Endothelial cell of umbilical vein (primary cell): ENCODE data around the gene DHX15. TPM values are rescaled to one million over a fixed set of nuclear protein-coding genes. Genes with fewer than 3 reads are reported as not detected.

ENCODE experiments used
- BruUV-seq: library from RNA; stranded (reverse); fragments of 400-500 nt; replicated peaks from 2 replicates; lab custom pipeline; 2021; lab: Mats Ljungman, UMichigan
- CTCF ChIA-PET: fragments of 300-600, 350-600 bp; sonication (Branson Sonifier 250); formaldehyde crosslinking; loops from one replicate; lab custom pipeline; 2021; ENCODE audit warnings: antibody characterized with exemption, inconsistent platforms; lab: Charles Lee
- POLR2A ChIA-PET: fragments of 300-600, 350-600 bp; sonication (Branson Sonifier 250); formaldehyde crosslinking; loops from one replicate; lab custom pipeline; 2021; ENCODE audit warnings: antibody characterized with exemption, inconsistent platforms; lab: Charles Lee
- DNase-seq: peaks from one replicate; pipeline ENCODE4 v3.0.0-alpha.2; 2011; ENCODE audit warnings: low read depth, low spot score
- FAIRE-seq: peaks from 2 replicates; lab custom pipeline; 2011; peaks lifted over from hg19 to GRCh38; lab: Jason Lieb, UNC
- H2AFZ ChIP-seq: 2 replicates; pipeline ENCODE4 v1.6.0; 2012; ENCODE audit warnings: low read depth, low read length, control low read depth, inconsistent platforms
- H3K27ac ChIP-seq: 2 replicates; pipeline ENCODE4 v1.5.1; 2011; ENCODE audit warnings: low read depth, mild to moderate bottlenecking, control low read depth, low read length, moderate library complexity; ENCODE audit not compliant: insufficient read depth
- H3K27me3 ChIP-seq, 2 experiments: 2 replicates each; pipeline versions ENCODE4 v1.6.0 to v1.6.1; 2011; ENCODE audit warnings: low read length in 2 of 2, mixed read lengths in 1 of 2; ENCODE audit not compliant: control insufficient read depth in 2 of 2, insufficient read depth in 2 of 2
- H3K36me3 ChIP-seq, 2 experiments: 2 replicates in 1 of 2; 3 replicates in 1 of 2; pipeline ENCODE4 v1.5.1; 2011; ENCODE audit warnings: low read length in 2 of 2, mild to moderate bottlenecking in 1 of 2, moderate library complexity in 1 of 2; ENCODE audit not compliant: control insufficient read depth in 2 of 2, insufficient read depth in 2 of 2; ENCODE audit errors: extremely low read depth in 1 of 2
- H3K4me1 ChIP-seq: 3 replicates; pipeline ENCODE4 v1.5.1; 2011; ENCODE audit warnings: mild to moderate bottlenecking, low read length; ENCODE audit not compliant: control insufficient read depth, insufficient read depth; ENCODE audit errors: extremely low read depth
- H3K4me2 ChIP-seq: 2 replicates; pipeline ENCODE4 v1.6.1; 2011; ENCODE audit warnings: low read length, control low read depth, mixed read lengths; ENCODE audit not compliant: insufficient read depth
- H3K4me3 ChIP-seq, 3 experiments: fragments of 200-600 bp in 1 of 3; sonication (generic), shearing (Covaris generic) in 1 of 3; replicated peaks in 1 of 3; 2 replicates each; pipeline ENCODE4 v1.5.1; 2011 to 2016; ENCODE audit warnings: control low read depth in 3 of 3, low read length in 3 of 3, mild to moderate bottlenecking in 2 of 3, inconsistent platforms in 1 of 3, low read depth in 1 of 3, moderate library complexity in 1 of 3; ENCODE audit not compliant: insufficient read depth in 1 of 3
- H3K79me2 ChIP-seq: 2 replicates; pipeline ENCODE4 v1.6.0; 2012; ENCODE audit warnings: low read length, inconsistent platforms; ENCODE audit not compliant: control insufficient read depth, insufficient read depth
- H3K9ac ChIP-seq: replicated peaks from 2 replicates; pipeline ENCODE3; 2011; ENCODE audit warnings: low read length, control low read depth; ENCODE audit not compliant: insufficient read depth; ENCODE audit errors: extremely low read depth
- H3K9me1 ChIP-seq: replicated peaks from 3 replicates; pipeline ENCODE4 v1.6.0; 2011; ENCODE audit warnings: mild to moderate bottlenecking, low read length; ENCODE audit not compliant: control insufficient read depth, insufficient read depth; ENCODE audit errors: extremely low read depth
- H3K9me3 ChIP-seq: replicated peaks from 2 replicates; pipeline ENCODE4 v1.5.1; 2012; ENCODE audit warnings: low read length, inconsistent platforms; ENCODE audit not compliant: control insufficient read depth, insufficient read depth
- H4K20me1 ChIP-seq: replicated peaks from 2 replicates; pipeline ENCODE3; 2011; ENCODE audit warnings: mild to moderate bottlenecking, low read length; ENCODE audit not compliant: control insufficient read depth, insufficient read depth; ENCODE audit errors: extremely low read depth
- EZH2 ChIP-seq: IDR thresholded peaks from 2 replicates; pipeline ENCODE4 v1.6.1; 2012; ENCODE audit warnings: borderline replicate concordance, low read depth, mild to moderate bottlenecking, moderate library complexity, low read length, inconsistent platforms; ENCODE audit not compliant: severe bottlenecking
- FOS ChIP-seq: IDR thresholded peaks from 2 replicates; pipeline ENCODE4 v1.6.1; 2011; ENCODE audit warnings: mild to moderate bottlenecking, low read length, moderate library complexity, borderline replicate concordance; ENCODE audit not compliant: insufficient read depth
- GATA2 ChIP-seq: IDR thresholded peaks from 2 replicates; pipeline ENCODE4 v1.7.0; 2011; ENCODE audit warnings: low read depth, mild to moderate bottlenecking, moderate library complexity, mixed read lengths, low read length; ENCODE audit not compliant: insufficient read length, insufficient read depth
- JUN ChIP-seq: IDR thresholded peaks from 2 replicates; pipeline ENCODE4 v1.6.1; 2011; ENCODE audit warnings: borderline replicate concordance, low read depth; ENCODE audit not compliant: insufficient read length, insufficient read depth
- MYC ChIP-seq: IDR thresholded peaks from one replicate; pipeline ENCODE4 v1.6.1; 2011; ENCODE audit warnings: mild to moderate bottlenecking, low read depth, low read length
- POLR2A ChIP-seq: IDR thresholded peaks from 2 replicates; pipeline ENCODE4 v1.6.1; 2012; ENCODE audit warnings: low read depth, mild to moderate bottlenecking, control low read depth, low read length
- POLR2AphosphoS5 ChIP-seq: IDR thresholded peaks from 2 replicates; pipeline ENCODE4 v1.6.1; 2012; ENCODE audit warnings: low read depth, mild to moderate bottlenecking, control low read depth, low read length, moderate library complexity; ENCODE audit not compliant: insufficient read depth
- dilution Hi-C: fragments of 300-500 bp; cut with MboI; formaldehyde crosslinking; loops from one replicate; pipeline ENCODE4 v1.15.0; 2019; ENCODE audit warnings: low sequenced_read_pairs; ENCODE audit not compliant: extremely low pct_ligation_motif_present
- intact Hi-C: fragments of 100-400 bp; cut with micrococcal nuclease; formaldehyde crosslinking; loops from one replicate; pipeline ENCODE4 v1.10.0; 2022
- polyA plus RNA-seq, 4 experiments: library from polyadenylated mRNA; depleted of rRNA in 3 of 4; stranded (reverse) in 3 of 4; unstranded in 1 of 4; fragments of >200 nt; gene quantifications; 2 replicates each; pipeline versions ENCODE4 v1.2.1 to v1.2.3, GENCODE V29; 2011 to 2012; ENCODE audit warnings: missing spikeins in 1 of 4
- total RNA-seq: library from RNA; stranded (reverse); gene quantifications from 2 replicates; pipeline ENCODE4 v1.2.3, GENCODE V29; 2021
- TF ChIP-seq, protein P1 (sequence below), 2 donors: IDR thresholded peaks; 1 replicate in 1 of 2; 2 replicates in 1 of 2; pipeline ENCODE4 v1.5.1; 2011; ENCODE audit warnings: low read length in 2 of 2, mild to moderate bottlenecking in 2 of 2, moderate library complexity in 2 of 2, control low read depth in 1 of 2, inconsistent platforms in 1 of 2, low read depth in 1 of 2; ENCODE audit not compliant: insufficient read depth in 1 of 2; ENCODE audit errors: extremely low read depth in 1 of 2
- TF ChIP-seq, protein P2 (sequence below): IDR thresholded peaks from 2 replicates; pipeline ENCODE4 v1.6.1; 2011; ENCODE audit not compliant: insufficient read depth, insufficient read length

The DHX15 gene
- total and polyA plus RNA-seq, 2 donors (not counting 3 experiments of a cell fraction or from before 2014, with no cell fraction given): 72.3 to 152 TPM

DNA sequence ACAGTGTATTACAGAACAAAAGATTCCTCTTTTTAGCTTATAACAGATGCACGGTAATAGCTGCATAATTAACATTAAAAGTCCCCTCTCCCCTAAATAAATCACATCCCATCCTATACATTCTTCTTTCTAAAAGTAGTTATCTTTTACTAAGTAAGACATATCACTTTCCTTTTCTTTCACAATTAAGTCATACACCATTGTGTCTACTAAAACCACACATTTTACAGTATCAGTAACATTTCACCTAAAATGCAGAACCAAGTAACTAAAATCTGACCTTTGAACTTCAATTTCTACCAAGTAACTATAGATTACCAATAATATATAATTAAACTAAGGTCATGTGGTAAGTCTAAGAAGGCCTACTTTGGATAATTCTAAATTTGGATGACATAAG, 14.2 kb downstream of the DHX15 start:
- ChIA-PET CTCF (interaction anchor here (1.0 kb wide), 1 partner anchor 18 kb away, joined by 5 read pairs; no protein-coding TSS in a partner anchor), POLR2A (no interaction called here)
- H4K20me1 ChIP-seq: peaks cover 27% of the 10 kb centered on the region
- TF ChIP-seq GATA2: no peak
- no peak for TF ChIP-seq FOS
- no peak for TF ChIP-seq JUN
- TF ChIP-seq, protein P1, sequence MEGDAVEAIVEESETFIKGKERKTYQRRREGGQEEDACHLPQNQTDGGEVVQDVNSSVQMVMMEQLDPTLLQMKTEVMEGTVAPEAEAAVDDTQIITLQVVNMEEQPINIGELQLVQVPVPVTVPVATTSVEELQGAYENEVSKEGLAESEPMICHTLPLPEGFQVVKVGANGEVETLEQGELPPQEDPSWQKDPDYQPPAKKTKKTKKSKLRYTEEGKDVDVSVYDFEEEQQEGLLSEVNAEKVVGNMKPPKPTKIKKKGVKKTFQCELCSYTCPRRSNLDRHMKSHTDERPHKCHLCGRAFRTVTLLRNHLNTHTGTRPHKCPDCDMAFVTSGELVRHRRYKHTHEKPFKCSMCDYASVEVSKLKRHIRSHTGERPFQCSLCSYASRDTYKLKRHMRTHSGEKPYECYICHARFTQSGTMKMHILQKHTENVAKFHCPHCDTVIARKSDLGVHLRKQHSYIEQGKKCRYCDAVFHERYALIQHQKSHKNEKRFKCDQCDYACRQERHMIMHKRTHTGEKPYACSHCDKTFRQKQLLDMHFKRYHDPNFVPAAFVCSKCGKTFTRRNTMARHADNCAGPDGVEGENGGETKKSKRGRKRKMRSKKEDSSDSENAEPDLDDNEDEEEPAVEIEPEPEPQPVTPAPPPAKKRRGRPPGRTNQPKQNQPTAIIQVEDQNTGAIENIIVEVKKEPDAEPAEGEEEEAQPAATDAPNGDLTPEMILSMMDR (IDR thresholded peaks at IDR 0.05; ENCODE audit: extremely low read depth in 1 of 2, insufficient read depth in 1 of 2, low read depth in 1 of 2, low read length in 2 of 2): no peak
- H3K79me2 ChIP-seq: peaks cover 99% of the 10 kb centered on the region
- no peak overlapping the region for H2AFZ ChIP-seq
- dilution Hi-C loops (no loop called here), intact Hi-C loops (no loop called here)
- H3K4me2 ChIP-seq: peak overlapping the region; percentile 4
- no peaks in the 10 kb centered on the region for H3K4me1 ChIP-seq
- no peak overlapping the region for H3K9ac ChIP-seq
- no peak for DNase-seq
- FAIRE-seq: no peak
- BruUV-seq: no TSS peak
- H3K9me1 ChIP-seq: peaks cover 3% of the 10 kb centered on the region
- peaks cover 3 to 12% of the 10 kb centered on the region in 2 experiments for H3K36me3 ChIP-seq
- no peak overlapping the region for H3K4me3 ChIP-seq
- no peaks in the 10 kb centered on the region for H3K27me3 ChIP-seq
- H3K27ac ChIP-seq: no peak overlapping the region
- no peaks in the 10 kb centered on the region for H3K9me3 ChIP-seq

DNA sequence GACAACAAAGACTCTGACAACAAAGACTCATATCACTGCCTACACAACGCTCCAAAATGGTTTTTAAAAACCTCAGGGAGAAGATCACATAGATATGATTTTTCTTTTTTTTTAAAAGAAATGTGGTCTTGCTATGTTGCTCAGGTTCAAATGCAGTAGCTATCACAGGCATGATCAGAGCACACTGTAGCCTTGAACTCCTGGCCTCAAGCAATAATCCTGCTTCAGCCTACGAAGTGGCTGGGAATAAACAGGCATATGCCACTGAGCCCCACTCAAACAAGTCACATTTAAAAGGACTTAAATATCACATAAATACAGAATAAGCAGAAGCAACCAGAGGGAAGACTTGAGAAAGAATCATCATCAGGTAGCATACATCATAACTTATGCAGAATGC, 14.7 kb downstream of the DHX15 start:
- ChIA-PET POLR2A (no interaction called here), CTCF (interaction anchor here (1.0 kb wide), 1 partner anchor 18 kb away, joined by 5 read pairs; no protein-coding TSS in a partner anchor)
- H3K9me1 ChIP-seq: peaks cover 3% of the 10 kb centered on the region
- dilution Hi-C loops: no loop called here
- H3K4me1 ChIP-seq: no peaks in the 10 kb centered on the region
- BruUV-seq: no TSS peak
- intact Hi-C loops: no loop called here
- no peak overlapping the region for H2AFZ ChIP-seq
- H3K9me3 ChIP-seq: no peaks in the 10 kb centered on the region
- peaks cover 3 to 8% of the 10 kb centered on the region in 2 experiments for H3K36me3 ChIP-seq
- DNase-seq (no peak), FAIRE-seq (no peak)
- H3K27me3 ChIP-seq: no peaks in the 10 kb centered on the region
- peaks cover 99% of the 10 kb centered on the region for H3K79me2 ChIP-seq
- H3K4me3 ChIP-seq: no peak overlapping the region
- peak overlapping the region; percentile 4 for H3K4me2 ChIP-seq
- H3K27ac ChIP-seq: no peak overlapping the region
- peaks cover 29% of the 10 kb centered on the region for H4K20me1 ChIP-seq
- H3K9ac ChIP-seq: no peak overlapping the region
- TF ChIP-seq GATA2 (no peak), FOS (no peak), POLR2AphosphoS5 (no peak), MYC (no peak), EZH2 (no peak), JUN (no peak), POLR2A (no peak)
- TF ChIP-seq, protein P1 (IDR thresholded peaks at IDR 0.05; ENCODE audit: extremely low read depth in 1 of 2, insufficient read depth in 1 of 2, low read depth in 1 of 2, low read length in 2 of 2): no peak
- TF ChIP-seq, protein P2, sequence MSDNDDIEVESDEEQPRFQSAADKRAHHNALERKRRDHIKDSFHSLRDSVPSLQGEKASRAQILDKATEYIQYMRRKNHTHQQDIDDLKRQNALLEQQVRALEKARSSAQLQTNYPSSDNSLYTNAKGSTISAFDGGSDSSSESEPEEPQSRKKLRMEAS: no peak
